ENCODE measurements around the gene KCNMA1.

KCNMA1 gene

DNA sequence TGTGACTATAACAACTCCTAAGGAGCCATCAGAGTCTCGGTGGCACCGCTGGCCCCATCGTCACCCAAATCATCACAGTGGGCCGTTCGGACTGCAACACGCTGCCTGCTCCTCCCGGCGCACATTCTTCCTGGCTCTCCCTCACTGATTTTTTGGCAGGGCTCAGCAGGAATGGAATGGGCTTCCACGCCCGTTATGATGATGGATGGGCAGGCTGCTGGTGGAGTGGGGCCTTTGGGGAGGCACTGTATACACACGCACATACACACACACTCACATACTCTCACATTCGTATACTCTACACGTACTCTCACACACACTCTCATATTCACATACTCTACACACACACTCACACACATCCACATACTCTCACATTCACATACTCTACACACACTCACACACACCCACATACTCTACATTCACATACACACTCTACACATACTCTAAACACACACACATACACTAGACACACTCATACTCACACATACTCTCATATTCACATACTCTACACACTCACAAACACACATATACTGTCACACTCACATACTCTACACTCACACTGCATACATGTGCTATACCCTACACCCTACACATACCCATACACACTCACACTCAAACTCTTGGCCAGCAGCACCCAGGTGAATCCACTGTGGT lies 99.8 kb downstream of the KCNMA1 start:
- TF ChIP-seq, protein P1, sequence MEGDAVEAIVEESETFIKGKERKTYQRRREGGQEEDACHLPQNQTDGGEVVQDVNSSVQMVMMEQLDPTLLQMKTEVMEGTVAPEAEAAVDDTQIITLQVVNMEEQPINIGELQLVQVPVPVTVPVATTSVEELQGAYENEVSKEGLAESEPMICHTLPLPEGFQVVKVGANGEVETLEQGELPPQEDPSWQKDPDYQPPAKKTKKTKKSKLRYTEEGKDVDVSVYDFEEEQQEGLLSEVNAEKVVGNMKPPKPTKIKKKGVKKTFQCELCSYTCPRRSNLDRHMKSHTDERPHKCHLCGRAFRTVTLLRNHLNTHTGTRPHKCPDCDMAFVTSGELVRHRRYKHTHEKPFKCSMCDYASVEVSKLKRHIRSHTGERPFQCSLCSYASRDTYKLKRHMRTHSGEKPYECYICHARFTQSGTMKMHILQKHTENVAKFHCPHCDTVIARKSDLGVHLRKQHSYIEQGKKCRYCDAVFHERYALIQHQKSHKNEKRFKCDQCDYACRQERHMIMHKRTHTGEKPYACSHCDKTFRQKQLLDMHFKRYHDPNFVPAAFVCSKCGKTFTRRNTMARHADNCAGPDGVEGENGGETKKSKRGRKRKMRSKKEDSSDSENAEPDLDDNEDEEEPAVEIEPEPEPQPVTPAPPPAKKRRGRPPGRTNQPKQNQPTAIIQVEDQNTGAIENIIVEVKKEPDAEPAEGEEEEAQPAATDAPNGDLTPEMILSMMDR (IDR thresholded peaks at IDR 0.05; ENCODE audit: control insufficient read depth, insufficient read depth, low read depth, low read length, missing control alignments), result no peak
- no peak for DNase-seq (ENCODE audit: low read depth)
- H3K4me3 ChIP-seq (ENCODE audit: control insufficient read depth, low read depth, low read length), result no peak overlapping the region

DNA sequence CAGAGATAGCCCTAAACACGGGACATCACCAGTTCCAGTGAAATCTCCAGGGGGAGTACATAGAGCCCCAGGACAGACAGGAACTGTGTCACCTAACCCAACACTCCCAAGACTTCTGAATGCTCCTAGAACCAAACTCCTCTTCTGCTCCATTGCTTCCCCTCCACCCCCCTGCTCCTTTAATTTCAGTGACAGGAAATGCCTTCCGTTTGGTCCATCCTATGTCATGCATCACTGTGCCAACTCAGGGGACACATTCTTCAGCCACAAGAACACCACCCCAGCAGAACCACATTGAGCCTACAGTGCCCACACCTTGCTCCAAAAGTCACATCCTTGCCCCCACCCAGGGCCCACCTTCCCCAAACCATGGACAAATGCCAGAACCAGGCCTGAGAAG lies 100.5 kb downstream of the KCNMA1 start:
- H3K4me3 ChIP-seq (ENCODE audit: control insufficient read depth, low read depth, low read length), result no peak overlapping the region
- no peak for DNase-seq (ENCODE audit: low read depth)
- TF ChIP-seq, protein P1 (IDR thresholded peaks at IDR 0.05; ENCODE audit: control insufficient read depth, insufficient read depth, low read depth, low read length, missing control alignments), result no peak

DNA sequence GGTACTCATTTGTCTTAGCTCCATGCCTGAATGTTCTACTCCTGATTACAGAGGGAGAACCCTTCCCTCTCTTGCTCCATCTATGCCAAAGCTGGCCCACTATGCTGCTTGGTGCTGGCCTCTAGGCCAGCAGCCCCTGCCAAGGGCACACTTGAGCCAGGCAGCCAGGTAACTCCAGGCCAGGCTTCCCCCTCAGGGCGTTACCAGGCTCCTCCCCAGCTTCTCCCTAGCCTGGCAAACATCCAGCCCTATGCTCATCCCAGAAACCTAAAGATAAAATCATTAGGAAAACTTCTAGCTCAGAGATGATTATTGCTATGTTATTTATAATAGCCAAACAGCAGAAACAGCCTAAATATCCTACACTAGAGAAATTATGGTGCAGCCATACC lies 103.7 kb downstream of the KCNMA1 start:
- no peak for DNase-seq (ENCODE audit: low read depth)
- TF ChIP-seq, protein P1 (IDR thresholded peaks at IDR 0.05; ENCODE audit: control insufficient read depth, insufficient read depth, low read depth, low read length, missing control alignments), result no peak
- H3K4me3 ChIP-seq (ENCODE audit: control insufficient read depth, low read depth, low read length), result no peak overlapping the region

DNA sequence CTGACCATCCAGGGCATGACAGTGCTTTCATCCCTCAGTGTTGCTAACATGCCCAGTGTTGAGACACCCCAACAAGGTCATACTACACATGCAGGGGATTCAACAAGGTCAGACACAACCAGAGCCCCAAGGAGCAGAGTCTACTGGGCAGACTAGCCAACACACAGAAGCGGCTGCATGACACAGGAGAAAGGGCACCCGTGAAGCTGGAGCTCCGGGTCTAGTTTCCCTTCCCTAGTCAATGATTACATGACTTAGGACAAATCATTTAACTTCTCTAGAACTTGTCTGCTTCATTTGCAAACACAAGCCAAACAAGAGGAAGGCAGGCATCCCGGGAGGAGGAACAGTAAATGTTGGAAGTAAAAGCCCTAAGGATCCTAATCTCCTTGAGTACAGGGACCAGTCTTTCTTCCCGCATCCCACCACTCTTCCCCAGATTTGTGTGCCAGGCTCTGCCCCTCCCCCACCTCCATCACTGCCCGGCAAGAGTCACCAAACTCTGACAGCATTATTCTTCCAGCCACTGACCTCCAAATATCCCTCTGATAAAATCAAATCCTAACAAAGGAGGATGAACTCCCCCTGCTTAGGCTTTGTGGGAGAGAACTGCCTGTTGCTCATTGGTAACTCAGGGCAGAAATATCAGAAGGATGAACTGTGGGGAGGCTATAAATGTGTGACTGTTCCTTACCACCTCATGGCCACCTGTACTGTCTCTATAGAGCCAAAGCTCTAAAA lies 104.3 kb downstream of the KCNMA1 start:
- H3K4me3 ChIP-seq (ENCODE audit: control insufficient read depth, low read depth, low read length), result no peak overlapping the region
- TF ChIP-seq, protein P1 (IDR thresholded peaks at IDR 0.05; ENCODE audit: control insufficient read depth, insufficient read depth, low read depth, low read length, missing control alignments), result no peak
- DNase-seq (ENCODE audit: low read depth), result no peak

DNA sequence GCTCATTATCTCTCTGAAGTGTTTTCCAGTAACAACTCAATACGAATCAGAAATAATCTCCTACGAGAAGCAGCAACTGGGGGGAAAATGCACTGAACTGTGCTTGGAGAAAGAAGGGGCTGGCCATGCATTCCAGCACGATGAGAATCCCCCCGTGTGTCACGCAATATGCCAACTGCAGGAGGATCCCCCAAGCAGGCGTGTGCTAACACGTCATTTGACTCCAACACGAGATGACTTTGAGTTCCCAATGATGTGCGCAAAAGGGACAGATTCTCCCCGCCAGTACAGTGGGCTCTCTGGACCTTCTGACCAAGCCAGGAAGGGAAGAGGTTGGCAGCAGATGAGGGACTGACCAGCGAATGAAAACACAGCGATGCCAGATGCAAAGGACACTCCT lies 105.5 kb downstream of the KCNMA1 start:
- H3K4me3 ChIP-seq (ENCODE audit: control insufficient read depth, low read depth, low read length), result no peak overlapping the region
- TF ChIP-seq, protein P1 (IDR thresholded peaks at IDR 0.05; ENCODE audit: control insufficient read depth, insufficient read depth, low read depth, low read length, missing control alignments), result no peak
- no peak for DNase-seq (ENCODE audit: low read depth)

DNA sequence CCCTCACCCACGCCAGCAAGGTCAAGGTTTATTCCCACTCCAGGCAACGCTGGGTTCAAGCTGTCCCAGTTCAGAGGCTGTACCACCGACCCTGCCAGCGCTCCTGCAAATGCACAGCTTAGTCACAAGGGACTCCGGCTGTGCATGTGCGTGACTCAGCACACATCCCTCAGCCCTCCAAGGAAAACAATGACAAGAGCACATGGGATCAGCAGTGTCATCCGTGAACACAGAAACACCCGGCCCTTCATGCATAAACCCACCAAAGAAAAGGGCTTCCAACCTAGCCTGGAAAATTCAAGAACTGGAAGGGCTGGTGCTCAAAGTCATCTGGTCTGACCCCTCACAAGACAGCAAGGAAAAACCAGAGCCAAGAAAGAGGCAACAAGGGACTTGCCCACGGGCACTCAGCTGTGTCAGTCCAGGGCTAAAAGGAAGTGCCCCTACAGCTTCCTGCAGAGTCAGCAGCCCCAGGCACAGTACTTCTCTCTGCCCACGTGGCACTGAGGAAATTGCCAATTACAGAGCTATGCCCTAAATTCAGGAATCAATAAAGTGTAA lies 106.1 kb downstream of the KCNMA1 start:
- no peak overlapping the region for H3K4me3 ChIP-seq (ENCODE audit: control insufficient read depth, low read depth, low read length)
- DNase-seq (ENCODE audit: low read depth), result no peak
- TF ChIP-seq, protein P1 (IDR thresholded peaks at IDR 0.05; ENCODE audit: control insufficient read depth, insufficient read depth, low read depth, low read length, missing control alignments), result no peak
